Mucosa of descending colon (tissue), 3 donors: ENCODE data around the gene SH3BP5. TPM values are rescaled to one million over a fixed set of nuclear protein-coding genes. Genes with fewer than 3 reads are reported as not detected.

Experiments used
- ATAC-seq: fragments of 200-7000 bp; cut with Tn5 transposase; one replicate; pipeline ENCODE4 v1.9.1; 2020; ENCODE audit warnings: mild to moderate bottlenecking, moderate library complexity
- DNase-seq, 3 donors: peaks; one replicate each; pipeline ENCODE4 v3.0.0-alpha.2; 2020
- H3K36me3 ChIP-seq: fragments of 200-600 bp; one replicate; pipeline ENCODE4 v1.8.0; 2021; ENCODE audit warnings: low read depth, mild to moderate bottlenecking
- H3K4me1 ChIP-seq: fragments of 200-600 bp; one replicate; pipeline ENCODE4 v1.8.0; 2021; ENCODE audit warnings: low read depth, mild to moderate bottlenecking
- H3K4me3 ChIP-seq: fragments of 200-600 bp; one replicate; pipeline ENCODE4 v1.8.0; 2021; ENCODE audit warnings: mild to moderate bottlenecking
- H3K9me3 ChIP-seq: fragments of 200-600 bp; one replicate; pipeline ENCODE4 v1.8.0; 2021; ENCODE audit warnings: mild to moderate bottlenecking
- CTCF ChIP-seq: fragments of 200-600 bp; IDR thresholded peaks from one replicate; pipeline ENCODE4 v1.8.0; 2022; ENCODE audit warnings: antibody characterized with exemption, mild to moderate bottlenecking
- intact Hi-C, 2 donors: fragments of 100-400 bp; cut with DNase I in 1 of 2; cut with micrococcal nuclease in 1 of 2; formaldehyde crosslinking; loops; one replicate each; pipeline versions ENCODE4 v1.11.0 to v1.11.1; 2022; cut with DNase I, micrococcal nuclease
- total RNA-seq, 3 donors: library from RNA; stranded (reverse); fragmentation: NEBNext Ultra II Directional in 2 of 3; extraction: Animal tissue kit (Norgen Biotek cat#: 25700) in 2 of 3; gene quantifications; one replicate each; pipeline versions ENCODE4 v1.2.1 to v1.2.4, GENCODE V29; 2021 to 2023
- donor health status: DM: no; HTN: no; CAD: no; lungs with moderate emphysema.
- donor health status: DM: no; HTN: no; CAD: no.
- donor health status: DM: no; HTN: yes; CAD: no.

The SH3BP5 gene
- total RNA-seq, 3 donors from 2014 or later: 5.9 to 20.8 (median 10.9) TPM

GRCh38 chr3:15331606-15332404 is 581 bp downstream of the SH3BP5 start:
- H3K9me3 ChIP-seq: no peaks in the 10 kb centered on the region
- peak; percentile 64 for ATAC-seq
- no peak for TF ChIP-seq CTCF
- no peaks in the 10 kb centered on the region for H3K36me3 ChIP-seq
- DNase-seq: peak; percentile 40 to 76 (median 57)
- intact Hi-C loops: loop anchor here (5.0 to 10.0 kb wide), 2 partner anchors 65 to 67 kb away; no protein-coding TSS in a partner anchor
- peak overlapping the region; percentile 68 for H3K4me3 ChIP-seq
- peaks cover 10% of the 10 kb centered on the region for H3K4me1 ChIP-seq

DNA sequence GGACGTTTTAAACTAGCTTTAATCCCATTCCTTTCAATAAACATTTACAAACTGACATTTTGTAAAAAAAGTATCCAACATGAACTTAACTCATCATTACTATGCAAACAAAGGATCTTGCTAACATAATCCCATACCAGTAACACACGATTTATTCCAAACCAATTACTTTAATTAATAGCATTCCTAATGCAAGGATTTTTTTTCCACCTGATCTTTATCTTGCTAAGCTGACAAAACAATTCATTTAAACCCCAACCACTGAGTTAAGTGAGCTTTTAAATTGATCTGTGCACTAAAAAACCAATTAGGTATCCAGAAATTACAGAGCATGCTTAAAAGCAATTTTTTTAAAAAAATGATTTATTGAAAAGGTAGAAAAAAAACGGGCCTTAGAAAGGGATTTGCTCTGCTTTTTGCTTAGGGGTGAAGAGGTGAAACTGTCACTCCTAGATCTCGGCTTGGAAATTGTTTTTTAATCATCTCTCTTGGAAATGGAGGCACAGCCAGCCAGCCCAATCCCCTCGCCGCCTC is 1.2 kb downstream of the SH3BP5 start:
- H3K9me3 ChIP-seq: no peaks in the 10 kb centered on the region
- H3K36me3 ChIP-seq: no peaks in the 10 kb centered on the region
- no peak for ATAC-seq
- no peak for TF ChIP-seq CTCF
- H3K4me1 ChIP-seq: peaks cover 10% of the 10 kb centered on the region
- no peak for DNase-seq
- intact Hi-C loops: loop anchor here (5.0 to 10.0 kb wide), 2 partner anchors 64 to 66 kb away; no protein-coding TSS in a partner anchor
- H3K4me3 ChIP-seq: no peak overlapping the region

DNA sequence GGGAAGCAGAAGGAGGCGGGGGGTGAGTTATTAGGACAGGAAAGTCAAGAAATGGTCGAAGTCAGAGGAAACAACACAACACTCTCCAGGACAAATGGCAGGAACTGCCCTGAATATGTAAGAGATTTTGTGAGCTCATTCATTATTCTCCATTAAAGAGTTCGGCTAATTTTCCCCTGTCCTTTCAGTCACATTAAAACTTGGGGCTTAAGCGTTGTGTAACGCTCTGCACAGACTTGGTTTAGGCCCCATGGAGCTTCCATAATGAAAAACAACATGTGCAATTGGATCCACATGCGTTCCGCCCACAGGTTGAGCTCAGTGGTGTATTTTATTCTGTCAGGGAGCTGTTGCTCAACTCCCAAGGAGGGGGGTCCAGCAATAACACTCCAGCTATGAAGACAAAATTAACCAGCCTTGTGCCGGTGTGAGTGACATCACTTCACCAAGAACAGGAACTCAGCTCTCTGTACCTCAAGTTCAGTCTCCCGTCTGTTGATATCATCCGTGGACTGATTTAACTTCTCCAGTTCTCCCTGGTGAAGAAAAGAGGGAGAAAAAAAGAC is 2.3 kb downstream of the SH3BP5 start:
- Histone ChIP-seq H3K9me3 (no peaks in the 10 kb centered on the region), H3K4me3 (no peak overlapping the region), H3K4me1 (peaks cover 10% of the 10 kb centered on the region), H3K36me3 (no peaks in the 10 kb centered on the region)
- DNase-seq (no peak), ATAC-seq (no peak)
- intact Hi-C loops: loop anchor here (5.0 to 10.0 kb wide), 2 partner anchors 63 to 65 kb away; no protein-coding TSS in a partner anchor
- TF ChIP-seq CTCF: no peak

- no peak for TF ChIP-seq CTCF
- intact Hi-C loops: loop anchor here (5.0 to 10.0 kb wide), 2 partner anchors 62 to 65 kb away; no protein-coding TSS in a partner anchor
- H3K4me1 ChIP-seq: peaks cover 10% of the 10 kb centered on the region
- H3K9me3 ChIP-seq: no peaks in the 10 kb centered on the region
- no peak for ATAC-seq
- no peak overlapping the region for H3K4me3 ChIP-seq
- DNase-seq: no peak
- no peaks in the 10 kb centered on the region for H3K36me3 ChIP-seq
Observed at GRCh38 chr3:15329046-15330005, 3.1 kb downstream of the SH3BP5 start.

DNA sequence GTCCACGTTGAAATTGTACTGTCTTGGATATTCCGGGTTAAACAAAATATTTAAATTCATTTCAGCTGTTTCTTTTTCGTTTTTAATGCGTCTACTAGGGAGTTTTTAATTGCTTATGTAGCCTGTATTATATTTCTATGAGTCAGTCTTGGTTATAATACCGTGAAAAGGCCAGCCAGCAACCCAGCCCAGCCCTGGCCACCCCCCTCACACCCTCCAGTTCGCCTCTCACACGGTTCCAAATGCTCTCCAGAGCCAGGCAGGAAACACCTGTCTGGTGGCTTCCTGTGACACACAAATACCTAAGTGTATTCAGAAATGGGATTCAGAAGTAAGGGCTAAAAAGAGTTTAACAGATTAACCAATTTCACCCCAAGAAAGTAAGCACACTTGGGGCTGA is 4.4 kb downstream of the SH3BP5 start:
- H3K4me3 ChIP-seq: no peak overlapping the region
- peaks cover 9% of the 10 kb centered on the region for H3K4me1 ChIP-seq
- no peaks in the 10 kb centered on the region for H3K9me3 ChIP-seq
- DNase-seq: peak in 2 of 3 donors; percentile 31 to 60
- H3K36me3 ChIP-seq: no peaks in the 10 kb centered on the region
- intact Hi-C loops: no loop called here
- TF ChIP-seq CTCF: no peak
- ATAC-seq: peak; percentile 48
